Kidney epithelial cell (primary cell): Measurements from ENCODE around the gene NID1. TPM values are rescaled to one million over a fixed set of nuclear protein-coding genes. Genes with fewer than 3 reads are reported as not detected.

ENCODE experiments used
- DNase-seq: peaks from one replicate; pipeline ENCODE4 v3.0.0-alpha.2; 2010; ENCODE audit warnings: low read depth
- H3K27me3 ChIP-seq: 2 replicates; pipeline ENCODE4 v1.6.0; 2011; ENCODE audit warnings: low read length; ENCODE audit not compliant: control insufficient read depth, insufficient read depth
- H3K36me3 ChIP-seq: 2 replicates; pipeline ENCODE4 v1.5.1; 2011; ENCODE audit warnings: low read length; ENCODE audit not compliant: control insufficient read depth, insufficient read depth
- H3K4me3 ChIP-seq: 2 replicates; pipeline ENCODE4 v1.5.1; 2011; ENCODE audit warnings: low read depth, mild to moderate bottlenecking, control low read depth, low read length
- CTCF ChIP-seq: IDR thresholded peaks from 2 replicates; pipeline ENCODE4 v1.5.1; 2011; ENCODE audit warnings: mild to moderate bottlenecking, moderate library complexity, low read length, control low read depth, inconsistent platforms; ENCODE audit not compliant: insufficient read depth, poor library complexity, severe bottlenecking
- total RNA-seq: library from RNA; depleted of rRNA; stranded (reverse); fragments of >200 nt; gene quantifications from 2 replicates; pipeline ENCODE4 v1.2.3, GENCODE V29; 2015

The NID1 gene
- total RNA-seq, 1 donor from 2014 or later, result 21.2 TPM

DNA sequence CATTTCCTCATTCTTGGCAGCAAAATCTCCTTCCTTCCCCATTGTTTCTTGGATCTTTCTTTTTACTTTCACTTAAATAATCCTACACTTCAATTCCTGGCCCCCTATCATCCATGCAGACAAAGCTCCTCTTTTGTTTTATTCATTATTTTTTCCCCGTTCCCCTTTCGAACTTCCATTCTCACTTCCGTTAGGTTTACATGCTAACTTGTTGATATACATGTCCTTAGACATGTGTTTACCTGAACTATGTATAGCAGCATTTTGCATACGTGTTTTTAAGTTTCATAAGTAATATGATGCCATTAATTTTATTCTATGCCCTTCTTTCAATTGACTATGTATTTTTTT, 131.1 kb downstream of the NID1 start:
- no peaks in the 10 kb centered on the region for H3K36me3 ChIP-seq
- no peak for DNase-seq
- H3K4me3 ChIP-seq, result no peak overlapping the region
- H3K27me3 ChIP-seq, result no peaks in the 10 kb centered on the region
- TF ChIP-seq CTCF, result no peak

DNA sequence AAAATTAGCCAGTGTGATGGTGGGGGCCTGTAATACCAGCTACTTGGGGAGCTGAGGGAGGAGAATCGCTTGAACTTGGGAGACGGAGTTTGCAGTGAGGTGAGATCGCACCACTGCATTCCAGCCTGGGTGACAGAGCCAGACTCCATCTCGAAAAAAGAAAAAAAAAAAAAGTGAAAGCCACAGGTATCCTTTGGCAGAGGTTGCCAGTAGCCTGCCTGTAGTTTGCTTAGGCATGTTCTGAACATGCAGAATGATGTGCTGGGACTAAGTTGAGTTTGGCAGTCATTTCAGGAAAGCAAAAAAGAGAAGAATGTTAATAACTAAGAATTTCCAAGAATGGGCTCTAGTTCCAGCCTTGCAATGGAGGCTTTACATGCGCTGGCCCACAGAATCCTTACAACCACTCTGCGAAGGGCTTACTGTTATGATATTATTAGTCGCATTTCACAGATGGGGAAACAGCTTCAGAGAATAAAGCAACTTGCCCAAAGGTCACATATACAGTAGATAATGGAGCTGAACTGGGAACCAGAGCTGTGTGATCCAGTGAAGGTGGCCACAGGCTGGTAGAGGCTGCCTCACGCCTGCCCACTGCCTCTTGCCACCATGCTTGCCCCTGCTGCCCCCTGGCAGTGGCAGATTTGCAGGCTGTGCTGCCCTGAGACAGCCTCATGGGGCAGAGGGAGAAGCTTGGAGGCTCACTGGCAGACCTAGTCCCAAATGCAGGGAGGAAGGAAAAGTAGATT, 131.7 kb downstream of the NID1 start:
- TF ChIP-seq CTCF, result peak; percentile 2
- DNase-seq, result no peak
- Histone ChIP-seq H3K4me3 (no peak overlapping the region), H3K27me3 (no peaks in the 10 kb centered on the region), H3K36me3 (no peaks in the 10 kb centered on the region)

GRCh38 chr1:235932090-235932510, 132.8 kb downstream of the NID1 start:
- Histone ChIP-seq H3K36me3 (no peaks in the 10 kb centered on the region), H3K4me3 (no peak overlapping the region), H3K27me3 (no peaks in the 10 kb centered on the region)
- TF ChIP-seq CTCF, result no peak
- no peak for DNase-seq

DNA sequence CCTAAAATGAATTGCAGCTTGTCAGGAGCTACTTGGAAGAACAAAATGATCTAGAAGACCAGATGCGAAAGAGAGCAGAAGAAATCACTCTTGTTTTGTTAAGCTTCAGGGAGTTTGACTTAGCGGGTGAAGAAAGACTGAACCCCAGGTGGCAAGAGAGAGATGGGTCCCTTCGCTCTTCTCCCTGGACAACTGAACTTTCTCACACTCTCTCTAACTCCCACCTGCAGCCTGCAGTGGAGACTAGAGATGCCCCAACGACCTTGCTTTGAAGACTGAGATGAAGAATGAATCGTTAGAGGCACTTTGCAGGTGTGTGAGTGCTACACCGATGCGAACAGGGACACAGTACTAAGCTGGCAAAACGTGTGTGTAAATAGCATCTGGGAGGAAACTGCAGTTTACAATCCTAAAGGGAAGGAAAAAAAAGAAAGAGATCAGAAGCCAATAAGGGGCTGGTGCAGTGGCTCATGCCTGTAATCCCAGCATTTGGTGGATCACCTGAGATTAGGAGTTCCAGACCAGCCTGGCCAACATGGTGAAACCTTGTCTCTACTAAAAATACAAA, 133.6 kb downstream of the NID1 start:
- Histone ChIP-seq H3K4me3 (no peak overlapping the region), H3K27me3 (no peaks in the 10 kb centered on the region), H3K36me3 (no peaks in the 10 kb centered on the region)
- DNase-seq, result no peak
- TF ChIP-seq CTCF, result no peak

GRCh38 chr1:235930543-235930942, 134.3 kb downstream of the NID1 start:
- no peak for DNase-seq
- no peaks in the 10 kb centered on the region for H3K36me3 ChIP-seq
- H3K27me3 ChIP-seq, result no peaks in the 10 kb centered on the region
- H3K4me3 ChIP-seq, result no peak overlapping the region
- no peak for TF ChIP-seq CTCF

DNA sequence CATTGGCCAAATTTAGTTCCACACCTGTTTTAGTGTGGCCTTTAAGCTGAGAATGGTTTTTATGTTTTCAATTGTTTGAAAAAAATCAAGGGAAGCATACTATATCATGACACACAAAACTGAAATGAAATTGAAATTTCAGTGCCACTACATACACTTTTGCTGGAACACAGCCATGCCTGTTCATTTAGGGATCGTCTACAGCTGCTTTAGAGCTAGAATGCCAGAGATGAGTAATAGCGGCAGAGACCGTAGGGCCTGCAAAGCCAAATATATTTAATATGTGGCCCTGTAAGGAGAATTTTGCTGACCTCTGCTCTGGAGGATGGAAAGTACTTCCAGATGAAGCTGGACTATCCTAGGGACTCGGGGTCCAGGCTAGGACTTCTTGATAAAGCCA, 135.7 kb downstream of the NID1 start:
- H3K36me3 ChIP-seq, result no peaks in the 10 kb centered on the region
- DNase-seq, result no peak
- no peak overlapping the region for H3K4me3 ChIP-seq
- no peak for TF ChIP-seq CTCF
- H3K27me3 ChIP-seq, result no peaks in the 10 kb centered on the region
